K562 (cell line): ENCODE measurements around the gene MED19. TPM values are rescaled to one million over a fixed set of nuclear protein-coding genes. Genes with fewer than 3 reads are reported as not detected.

Experiments used
- CTBP1 ChIP-seq: fragments of 450-650 bp; IDR thresholded peaks from 2 replicates; pipeline ENCODE4 v1.6.1; 2016; ENCODE audit warnings: borderline replicate concordance
- DLX4 ChIP-seq: fragments of 250-450 bp; sonication (Bioruptor Pico); IDR thresholded peaks from 2 replicates; pipeline ENCODE4 v1.6.1; 2021; ENCODE audit warnings: mild to moderate bottlenecking
- ETV5 ChIP-seq: sonication (generic); formaldehyde crosslinking; IDR thresholded peaks from 2 replicates; pipeline ENCODE4 v1.4.0; 2020; ENCODE audit warnings: low read depth, mild to moderate bottlenecking, missing genetic modification reagents
- JUNB ChIP-seq: fragments of 450-650 bp; formaldehyde crosslinking; conservative IDR thresholded peaks from 2 replicates; pipeline ENCODE4 v1.4.0; 2020; ENCODE audit warnings: mild to moderate bottlenecking
- NCOA6 ChIP-seq: fragments of 450-650 bp; IDR thresholded peaks from 2 replicates; pipeline ENCODE4 v1.6.1; 2017; ENCODE audit warnings: mild to moderate bottlenecking
- NR3C1 ChIP-seq: sonication (generic); formaldehyde crosslinking; IDR thresholded peaks from 2 replicates; pipeline ENCODE4 v1.8.1; 2022; ENCODE audit warnings: missing genetic modification reagents
- PTRF ChIP-seq: fragments of 450-650 bp; IDR thresholded peaks from 2 replicates; pipeline ENCODE4 v1.6.1; 2016; ENCODE audit warnings: mild to moderate bottlenecking, missing genetic modification characterization, missing compliant biosample characterization
- RCOR1 ChIP-seq, 2 experiments: IDR thresholded peaks; 2 replicates each; pipeline ENCODE4 v1.6.1; 2012; ENCODE audit warnings: low read depth in 2 of 2, low read length in 2 of 2, borderline replicate concordance in 1 of 2, improper control_type of control experiment in 1 of 2
- SAFB ChIP-seq: fragments of 200-400 bp; formaldehyde crosslinking; IDR thresholded peaks from 2 replicates; pipeline ENCODE4 v1.6.1; 2017; ENCODE audit warnings: low read depth, low read length, borderline replicate concordance
- SREBF2 ChIP-seq: sonication (generic); formaldehyde crosslinking; IDR thresholded peaks from 2 replicates; pipeline ENCODE4 v1.4.0; 2020; ENCODE audit warnings: mild to moderate bottlenecking, missing genetic modification reagents
- TAL1 ChIP-seq: fragments of 450-650 bp; IDR thresholded peaks from 2 replicates; pipeline ENCODE4 v1.6.1; 2016; ENCODE audit warnings: mild to moderate bottlenecking
- TRIM28 ChIP-seq: fragments of 450-650 bp; IDR thresholded peaks from 2 replicates; pipeline ENCODE4 v1.6.1; 2017
- XRCC4 ChIP-seq: IDR thresholded peaks from one replicate; pipeline ENCODE4 v1.6.1; 2011; ENCODE audit not compliant: insufficient read depth, insufficient read length; ENCODE audit errors: extremely low read depth
- ZNF3 ChIP-seq: fragments of 250-450 bp; sonication (Bioruptor Pico); IDR thresholded peaks from 2 replicates; pipeline ENCODE4 v1.5.0; 2021; ENCODE audit warnings: mild to moderate bottlenecking, moderate library complexity
- ZNF76 ChIP-seq: fragments of 250-450 bp; sonication (Bioruptor Pico); IDR thresholded peaks from 2 replicates; pipeline ENCODE4 v1.4.0; 2020; ENCODE audit warnings: mild to moderate bottlenecking, moderate library complexity, borderline replicate concordance
- ZNF778 ChIP-seq: fragments of 450-650 bp; formaldehyde crosslinking; IDR thresholded peaks from 2 replicates; pipeline ENCODE4 v1.4.0; 2020; ENCODE audit warnings: mild to moderate bottlenecking, moderate library complexity
- polyA plus RNA-seq, 8 experiments: library from polyadenylated mRNA; depleted of rRNA in 4 of 8; stranded (reverse) in 5 of 8; unstranded in 3 of 8; fragments of >200 nt; fragmentation: Nextera tagmentation in 2 of 8; fragmentation: Illumina TruSeq in 1 of 8; extraction: Ambion mirVana in 2 of 8; extraction: Trizol in 1 of 8; gene quantifications; 2 replicates each; pipeline versions ENCODE4 v1.2.1 to v1.2.3, GENCODE V29; 2011 to 2014; ENCODE audit warnings: inconsistent platforms in 1 of 8, missing spikeins in 1 of 8
- total RNA-seq, 7 experiments: library from RNA; depleted of rRNA in 6 of 7; stranded (reverse); fragments of >200 nt in 6 of 7; fragmentation: Illumina TruSeq in 2 of 7; extraction: Trizol in 2 of 7; gene quantifications; 2 replicates each; pipeline versions ENCODE4 v1.2.1 to v1.2.3, GENCODE V29; 2011 to 2021; ENCODE audit warnings: low replicate concordance in 1 of 7
- TF ChIP-seq, protein P1 (sequence below): fragments of 250-450 bp; sonication (Bioruptor Pico); IDR thresholded peaks from 2 replicates; pipeline ENCODE4 v1.5.0; 2021
- TF ChIP-seq, protein P2 (sequence below): sonication (generic); formaldehyde crosslinking; IDR thresholded peaks from 2 replicates; pipeline ENCODE4 v1.9.0; 2022; ENCODE audit warnings: mild to moderate bottlenecking, missing genetic modification reagents

Gene MED19
- total and polyA plus RNA-seq, 9 of the 15 experiments (the other 6 are each of a cell fraction or from before 2014, with no cell fraction given) = 7.3 to 23.5 (median 15.0) TPM

GRCh38 chr11:57667736-57668433 lies 44.1 kb downstream of the MED19 start, which contains the start of gene ZDHHC5 (continued):
- TF ChIP-seq NCOA6 (peak; percentile 90; the same call in 1 of the 2 replicates), NR3C1 (0 out of 2 replicates have a peak, but pooled peaks have one; percentile 49), RCOR1 (IDR thresholded peaks at IDR 0.05; ENCODE audit: borderline replicate concordance in 1 of 2, low read depth in 2 of 2, low read length in 2 of 2) (peak in 1 of 2 experiments; percentile 48; a peak in 1 of 4 replicates), XRCC4 (no peak), ETV5 (CRISPR knock-in tag) (no peak), TAL1 (no peak), ZNF778 (CRISPR knock-in tag) (no peak), JUNB (CRISPR knock-in tag) (no peak), SAFB (peak; percentile 33; the same call in 1 of the 2 replicates), DLX4 (CRISPR knock-in tag) (no peak), SREBF2 (CRISPR knock-in tag) (no peak), ZNF3 (no peak), TRIM28 (peak; percentile 21; the same call in 1 of the 2 replicates), ZNF76 (CRISPR knock-in tag) (0 out of 2 replicates have a peak, but pooled peaks have one; percentile 22), PTRF (no peak), CTBP1 (peak; percentile 99)
- TF ChIP-seq, protein P1, sequence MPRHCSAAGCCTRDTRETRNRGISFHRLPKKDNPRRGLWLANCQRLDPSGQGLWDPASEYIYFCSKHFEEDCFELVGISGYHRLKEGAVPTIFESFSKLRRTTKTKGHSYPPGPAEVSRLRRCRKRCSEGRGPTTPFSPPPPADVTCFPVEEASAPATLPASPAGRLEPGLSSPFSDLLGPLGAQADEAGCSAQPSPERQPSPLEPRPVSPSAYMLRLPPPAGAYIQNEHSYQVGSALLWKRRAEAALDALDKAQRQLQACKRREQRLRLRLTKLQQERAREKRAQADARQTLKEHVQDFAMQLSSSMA (CRISPR knock-in tag) = no peak; the same call in none of the 2 replicates
- TF ChIP-seq, protein P2, sequence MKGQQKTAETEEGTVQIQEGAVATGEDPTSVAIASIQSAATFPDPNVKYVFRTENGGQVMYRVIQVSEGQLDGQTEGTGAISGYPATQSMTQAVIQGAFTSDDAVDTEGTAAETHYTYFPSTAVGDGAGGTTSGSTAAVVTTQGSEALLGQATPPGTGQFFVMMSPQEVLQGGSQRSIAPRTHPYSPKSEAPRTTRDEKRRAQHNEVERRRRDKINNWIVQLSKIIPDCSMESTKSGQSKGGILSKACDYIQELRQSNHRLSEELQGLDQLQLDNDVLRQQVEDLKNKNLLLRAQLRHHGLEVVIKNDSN (CRISPR knock-in tag) = peak; percentile 27; the same call in 1 of the 2 replicates
- TF ChIP-seq, all 486 proteins: peak for 153
